Retinal pigment epithelial cell (primary cell): ENCODE results near the gene ABHD16A.

Experiments
- DNase-seq: peaks from one replicate; pipeline ENCODE4 v3.0.0-alpha.2; 2010; ENCODE audit warnings: low read depth
- H3K4me3 ChIP-seq: 2 replicates; pipeline ENCODE4 v1.5.1; 2011; ENCODE audit warnings: mild to moderate bottlenecking, low read length, control low read depth, moderate library complexity
- TF ChIP-seq, protein P1 (sequence below): conservative IDR thresholded peaks from 2 replicates; pipeline ENCODE4 v1.5.1; 2011; ENCODE audit warnings: low read depth, low read length, control low read depth, inconsistent platforms

The ABHD16A gene

DNA sequence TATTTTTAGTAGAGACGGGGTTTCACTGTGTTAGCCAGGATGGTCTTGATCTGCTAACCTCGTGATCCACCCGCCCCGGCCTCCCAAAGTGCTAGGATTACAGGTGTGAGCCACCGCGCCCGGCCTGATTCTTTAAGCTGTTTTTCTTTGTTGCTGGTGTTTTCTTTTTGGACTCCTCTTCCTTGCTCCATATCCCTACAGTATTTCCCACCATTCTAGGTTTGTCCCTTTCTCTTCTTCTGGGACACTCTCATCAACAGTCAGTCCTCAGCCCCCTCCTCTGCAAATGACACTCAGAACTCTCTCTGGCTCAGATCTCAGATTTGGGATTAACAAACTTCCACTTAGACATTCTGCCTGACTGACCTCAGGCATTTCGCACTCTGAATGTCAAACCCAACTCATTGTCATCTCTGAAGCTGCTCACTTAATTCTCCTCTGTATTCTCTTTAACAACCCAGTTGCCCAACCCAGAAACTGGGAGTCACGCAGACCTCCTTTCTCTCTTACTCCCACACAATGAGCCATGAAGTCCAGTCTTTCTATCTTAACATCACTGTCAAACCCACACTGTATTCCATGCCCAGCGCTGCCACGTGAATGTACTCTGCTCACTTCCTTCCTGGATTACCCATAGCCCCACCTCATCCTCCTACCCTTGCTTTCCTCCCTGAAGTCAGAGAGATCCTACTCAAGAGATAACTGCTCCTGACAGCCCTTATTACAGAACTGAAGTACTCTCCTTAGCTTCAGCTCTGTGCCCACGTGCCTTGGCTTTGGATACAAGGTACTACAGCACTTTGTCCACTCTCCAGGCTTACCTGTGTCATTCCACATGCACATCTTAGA, 22.6 kb upstream of the ABHD16A start:
- DNase-seq: no peak
- no peak overlapping the region for H3K4me3 ChIP-seq
- TF ChIP-seq, protein P1, sequence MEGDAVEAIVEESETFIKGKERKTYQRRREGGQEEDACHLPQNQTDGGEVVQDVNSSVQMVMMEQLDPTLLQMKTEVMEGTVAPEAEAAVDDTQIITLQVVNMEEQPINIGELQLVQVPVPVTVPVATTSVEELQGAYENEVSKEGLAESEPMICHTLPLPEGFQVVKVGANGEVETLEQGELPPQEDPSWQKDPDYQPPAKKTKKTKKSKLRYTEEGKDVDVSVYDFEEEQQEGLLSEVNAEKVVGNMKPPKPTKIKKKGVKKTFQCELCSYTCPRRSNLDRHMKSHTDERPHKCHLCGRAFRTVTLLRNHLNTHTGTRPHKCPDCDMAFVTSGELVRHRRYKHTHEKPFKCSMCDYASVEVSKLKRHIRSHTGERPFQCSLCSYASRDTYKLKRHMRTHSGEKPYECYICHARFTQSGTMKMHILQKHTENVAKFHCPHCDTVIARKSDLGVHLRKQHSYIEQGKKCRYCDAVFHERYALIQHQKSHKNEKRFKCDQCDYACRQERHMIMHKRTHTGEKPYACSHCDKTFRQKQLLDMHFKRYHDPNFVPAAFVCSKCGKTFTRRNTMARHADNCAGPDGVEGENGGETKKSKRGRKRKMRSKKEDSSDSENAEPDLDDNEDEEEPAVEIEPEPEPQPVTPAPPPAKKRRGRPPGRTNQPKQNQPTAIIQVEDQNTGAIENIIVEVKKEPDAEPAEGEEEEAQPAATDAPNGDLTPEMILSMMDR: no peak

- H3K4me3 ChIP-seq: no peak overlapping the region
- TF ChIP-seq, protein P1: no peak
- no peak for DNase-seq
Observed at GRCh38 chr6:31723980-31724691, 21.0 kb upstream of the ABHD16A start.

- DNase-seq: no peak
- TF ChIP-seq, protein P1: no peak
- H3K4me3 ChIP-seq: no peak within 1 kb of the TSS
Observed at GRCh38 chr6:31723245-31723979, 20.3 kb upstream of the ABHD16A start, which contains the start of gene MPIG6B. Gene MPIG6B (plus strand): TSS chr6:31723373. CDS start chr6:31723384, 11 bp downstream.

DNA sequence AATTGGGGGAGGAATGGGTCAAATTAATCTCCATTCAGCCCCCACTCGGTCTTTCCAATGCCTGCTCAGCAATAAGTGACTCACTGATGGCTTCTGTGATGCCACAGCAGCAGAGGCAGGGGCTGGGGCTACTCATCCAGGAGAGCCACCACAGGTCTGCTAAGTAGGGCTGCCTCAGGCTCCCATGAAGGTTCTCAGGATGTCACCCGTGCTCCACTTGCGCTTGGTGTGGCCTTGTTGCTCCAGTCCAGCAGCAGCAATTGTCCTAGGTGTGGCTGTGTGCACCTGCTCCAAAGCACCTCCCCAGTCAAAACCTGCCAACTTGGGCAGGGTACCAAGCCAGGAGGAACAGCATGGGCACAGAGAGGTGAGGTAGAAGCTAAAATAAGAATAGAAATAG, 19.0 kb upstream of the ABHD16A start:
- no peak overlapping the region for H3K4me3 ChIP-seq
- TF ChIP-seq, protein P1: no peak
- DNase-seq: no peak

DNA sequence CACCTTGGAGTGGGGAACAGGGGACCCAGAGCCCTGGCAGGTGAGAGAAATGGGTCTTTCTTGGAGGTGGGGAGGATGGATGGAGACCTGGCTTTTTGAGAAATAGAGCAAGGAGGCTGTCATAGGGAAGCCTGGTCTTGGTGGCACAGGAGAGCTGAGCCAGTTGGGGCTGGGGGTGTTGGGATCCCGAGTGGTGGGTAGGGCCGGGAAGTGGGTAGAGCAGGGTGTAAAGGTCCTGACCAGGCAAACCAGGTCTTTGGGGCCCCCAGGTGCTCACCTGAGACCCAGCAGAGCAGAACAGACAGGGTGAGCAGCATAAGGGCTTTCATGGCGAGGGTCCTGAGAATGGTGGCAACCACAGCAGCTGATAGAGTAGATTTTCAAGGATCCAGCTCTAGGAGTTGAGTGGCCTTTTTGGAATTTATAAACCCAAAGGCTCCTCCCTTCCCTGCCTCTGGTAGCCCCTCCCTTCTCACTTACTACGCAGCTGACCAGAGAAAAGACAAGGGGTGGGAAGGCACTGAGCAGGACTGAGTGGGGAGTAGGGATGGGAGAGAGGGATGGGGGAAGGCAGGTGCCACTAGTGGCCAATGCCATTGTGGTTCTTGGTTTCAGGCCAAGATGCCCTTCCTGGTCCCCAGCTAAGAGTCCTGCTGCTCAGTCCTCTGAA, 18.4 kb upstream of the ABHD16A start, which contains the start of gene LY6G6C:
LY6G6C (minus strand) TSS at position 396 of the 670 bp plus-strand sequence; CDS start at position 329, 67 bp downstream.
- no peak for DNase-seq
- TF ChIP-seq, protein P1: no peak

DNA sequence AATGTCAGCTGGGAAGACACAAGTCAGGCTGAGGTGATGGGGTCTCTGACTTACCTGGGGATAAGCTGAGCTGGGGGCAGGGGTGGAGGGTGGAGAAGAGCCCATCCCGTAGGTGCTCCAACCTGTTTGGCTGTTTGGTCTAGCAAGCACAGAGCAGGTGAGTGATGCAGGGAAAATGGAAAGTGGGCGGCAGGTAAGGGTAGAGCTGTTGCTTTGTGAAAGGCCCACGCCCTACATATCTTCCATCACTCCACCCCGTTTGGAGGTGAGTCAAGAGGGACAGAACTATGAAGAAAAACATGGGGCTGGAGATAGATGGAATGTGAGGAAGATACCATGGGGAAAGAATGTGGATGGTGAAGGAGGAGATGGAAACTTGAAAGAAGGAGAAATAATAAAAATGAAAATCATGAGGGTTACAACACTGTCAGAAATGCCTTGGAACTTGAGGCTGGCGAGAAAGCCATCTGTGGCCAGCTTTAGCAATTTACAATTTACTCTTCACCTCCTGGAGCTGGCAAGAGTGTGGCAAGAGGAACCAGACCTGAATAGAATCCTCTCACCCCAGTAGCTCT, 17.2 kb upstream of the ABHD16A start:
- no peak for DNase-seq
- TF ChIP-seq, protein P1: no peak
- H3K4me3 ChIP-seq: no peak overlapping the region

More for the DNA sequence above, 18.4 kb upstream of the ABHD16A start, which contains the start of gene LY6G6C:
- H3K4me3 ChIP-seq: no peak within 1 kb of the TSS
